C4-2B (cell line): ENCODE results near the gene LPXN.

ENCODE experiments used
- CTCF ChIP-seq: fragments of 450-650 bp; conservative IDR thresholded peaks from 2 replicates; pipeline ENCODE4 v1.5.1; 2017; ENCODE audit warnings: mild to moderate bottlenecking
- ZFX ChIP-seq: fragments of 450-650 bp; IDR thresholded peaks from 2 replicates; pipeline ENCODE4 v1.6.1; 2017

DNA sequence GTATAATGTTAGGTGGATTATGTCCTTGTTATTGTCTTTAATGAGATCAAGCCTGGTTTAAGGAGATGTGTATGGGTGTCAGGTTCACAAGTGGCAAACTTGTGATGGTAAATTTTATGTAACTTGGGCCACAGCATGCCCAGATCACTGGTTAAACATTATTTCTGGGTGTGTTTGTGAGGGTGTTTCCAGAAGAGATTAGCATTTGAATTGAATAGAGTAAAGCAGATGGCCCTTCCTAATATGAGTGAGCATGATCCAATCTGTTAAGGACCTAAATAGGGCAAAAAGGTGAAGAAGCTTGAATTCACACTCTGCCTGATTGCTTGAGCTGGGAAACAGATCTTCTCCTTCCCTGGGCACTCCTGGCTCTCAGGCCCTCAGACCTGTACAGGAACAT is 88.5 kb downstream of the LPXN start:
- no peak for TF ChIP-seq CTCF
- no peak for TF ChIP-seq ZFX
